GM15510 (cell line): ENCODE results near the gene CD58.

Source experiments
- POLR2A ChIP-seq: IDR thresholded peaks from 3 replicates; pipeline ENCODE4 v1.6.1; 2011; ENCODE audit warnings: borderline replicate concordance; ENCODE audit not compliant: insufficient read length; ENCODE audit errors: extremely low read depth

Gene CD58

GRCh38 chr1:116570358-116571214 is at the start of gene CD58:
Gene CD58, minus strand, starts transcription at chr1:116571026. Its CDS starts 54 bp downstream, at chr1:116570972.
- TF ChIP-seq POLR2A: peak; percentile 95

GRCh38 chr1:116605315-116605714 is 34.5 kb upstream of the CD58 start:
- TF ChIP-seq POLR2A: no peak

- TF ChIP-seq POLR2A: no peak
Observed at GRCh38 chr1:116587501-116588227, 16.8 kb upstream of the CD58 start.

- no peak for TF ChIP-seq POLR2A
Observed at GRCh38 chr1:116586741-116587143, 15.9 kb upstream of the CD58 start.

- no peak for TF ChIP-seq POLR2A
Observed at GRCh38 chr1:116585886-116586285, 15.1 kb upstream of the CD58 start.

- TF ChIP-seq POLR2A: no peak
Observed at GRCh38 chr1:116581323-116581885, 10.6 kb upstream of the CD58 start.

GRCh38 chr1:116580446-116581322 is 9.9 kb upstream of the CD58 start:
- TF ChIP-seq POLR2A: no peak

GRCh38 chr1:116579259-116579875 is 8.5 kb upstream of the CD58 start:
- TF ChIP-seq POLR2A: no peak

- no peak for TF ChIP-seq POLR2A
Observed at GRCh38 chr1:116578581-116578980, 7.8 kb upstream of the CD58 start.

GRCh38 chr1:116577759-116578314 is 7.0 kb upstream of the CD58 start:
- TF ChIP-seq POLR2A: no peak

GRCh38 chr1:116574581-116575291 is 3.9 kb upstream of the CD58 start:
- TF ChIP-seq POLR2A: no peak

- no peak for TF ChIP-seq POLR2A
Observed at GRCh38 chr1:116573431-116574095, 2.7 kb upstream of the CD58 start.

GRCh38 chr1:116572771-116573430 is 2.1 kb upstream of the CD58 start:
- TF ChIP-seq POLR2A: no peak

- TF ChIP-seq POLR2A: no peak
Observed at GRCh38 chr1:116572099-116572498, 1.3 kb upstream of the CD58 start.
